Astrocyte of the cerebellum (primary cell): Measurements from ENCODE around the gene RAB3C.

Experiments
- DNase-seq: peaks from one replicate; pipeline ENCODE4 v3.0.0-alpha.2; 2011; ENCODE audit warnings: low read depth
- H3K4me3 ChIP-seq: 2 replicates; pipeline ENCODE4 v1.5.1; 2011; ENCODE audit warnings: mild to moderate bottlenecking, low read depth, low read length, moderate library complexity
- in situ Hi-C: cut with HindIII; loops from 2 replicates; pipeline ENCODE4 v1.10.0; 2017; ENCODE audit warnings: low sequenced_read_pairs
- TF ChIP-seq, protein P1 (sequence below): IDR thresholded peaks from 2 replicates; pipeline ENCODE4 v1.5.1; 2012; ENCODE audit warnings: low read length, low read depth, moderate library complexity, mild to moderate bottlenecking; ENCODE audit errors: missing control alignments

The RAB3C gene

DNA sequence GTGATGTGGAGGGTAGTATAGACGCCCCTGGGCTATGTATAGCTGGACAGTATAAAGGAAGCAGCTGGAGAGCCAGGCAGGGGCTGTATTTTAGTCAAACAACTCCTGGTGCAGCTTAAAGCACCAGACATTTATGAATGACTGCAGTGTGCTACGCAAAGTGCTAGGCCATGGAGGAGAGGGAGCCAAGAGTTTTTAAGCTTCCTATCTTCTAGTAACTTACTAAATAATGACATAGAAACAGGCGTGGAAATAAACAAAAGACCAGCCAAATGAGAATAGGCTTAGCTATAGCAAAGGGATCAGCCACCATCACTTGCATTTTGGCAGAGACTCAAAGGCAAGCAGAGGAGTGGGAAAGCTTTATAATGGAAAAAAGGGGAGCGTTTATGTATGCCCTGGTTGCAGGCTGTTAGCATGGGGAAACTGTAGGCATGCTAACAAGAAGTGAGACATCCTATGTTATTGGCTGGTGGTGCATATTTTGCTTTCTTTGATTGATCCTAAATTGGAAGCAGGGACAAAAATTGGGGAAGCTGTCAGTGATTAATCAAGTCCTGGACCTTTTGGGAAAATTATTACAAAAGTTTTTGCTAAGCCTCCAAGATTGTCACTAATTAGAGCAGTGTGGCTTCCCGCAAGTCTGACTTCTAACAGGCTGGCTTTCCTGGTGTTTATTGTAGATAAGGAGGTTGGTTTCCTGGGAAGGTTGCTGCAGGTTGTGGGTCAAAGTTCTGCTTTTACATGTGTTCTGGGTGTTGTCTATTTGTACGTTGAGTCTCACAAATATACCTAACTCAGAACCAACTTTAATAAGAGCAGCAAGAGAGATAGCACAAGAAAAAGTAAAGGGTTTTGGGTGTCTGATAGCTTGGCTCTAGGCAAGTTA lies 46.6 kb downstream of the RAB3C start:
- no peak overlapping the region for H3K4me3 ChIP-seq
- in situ Hi-C loops, result no loop called here
- TF ChIP-seq, protein P1, sequence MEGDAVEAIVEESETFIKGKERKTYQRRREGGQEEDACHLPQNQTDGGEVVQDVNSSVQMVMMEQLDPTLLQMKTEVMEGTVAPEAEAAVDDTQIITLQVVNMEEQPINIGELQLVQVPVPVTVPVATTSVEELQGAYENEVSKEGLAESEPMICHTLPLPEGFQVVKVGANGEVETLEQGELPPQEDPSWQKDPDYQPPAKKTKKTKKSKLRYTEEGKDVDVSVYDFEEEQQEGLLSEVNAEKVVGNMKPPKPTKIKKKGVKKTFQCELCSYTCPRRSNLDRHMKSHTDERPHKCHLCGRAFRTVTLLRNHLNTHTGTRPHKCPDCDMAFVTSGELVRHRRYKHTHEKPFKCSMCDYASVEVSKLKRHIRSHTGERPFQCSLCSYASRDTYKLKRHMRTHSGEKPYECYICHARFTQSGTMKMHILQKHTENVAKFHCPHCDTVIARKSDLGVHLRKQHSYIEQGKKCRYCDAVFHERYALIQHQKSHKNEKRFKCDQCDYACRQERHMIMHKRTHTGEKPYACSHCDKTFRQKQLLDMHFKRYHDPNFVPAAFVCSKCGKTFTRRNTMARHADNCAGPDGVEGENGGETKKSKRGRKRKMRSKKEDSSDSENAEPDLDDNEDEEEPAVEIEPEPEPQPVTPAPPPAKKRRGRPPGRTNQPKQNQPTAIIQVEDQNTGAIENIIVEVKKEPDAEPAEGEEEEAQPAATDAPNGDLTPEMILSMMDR, result no peak
- DNase-seq, result no peak

- DNase-seq, result no peak
- TF ChIP-seq, protein P1, result no peak
- in situ Hi-C loops, result no loop called here
- no peak overlapping the region for H3K4me3 ChIP-seq
Observed at GRCh38 chr5:58631895-58632294, 49.0 kb downstream of the RAB3C start.

DNA sequence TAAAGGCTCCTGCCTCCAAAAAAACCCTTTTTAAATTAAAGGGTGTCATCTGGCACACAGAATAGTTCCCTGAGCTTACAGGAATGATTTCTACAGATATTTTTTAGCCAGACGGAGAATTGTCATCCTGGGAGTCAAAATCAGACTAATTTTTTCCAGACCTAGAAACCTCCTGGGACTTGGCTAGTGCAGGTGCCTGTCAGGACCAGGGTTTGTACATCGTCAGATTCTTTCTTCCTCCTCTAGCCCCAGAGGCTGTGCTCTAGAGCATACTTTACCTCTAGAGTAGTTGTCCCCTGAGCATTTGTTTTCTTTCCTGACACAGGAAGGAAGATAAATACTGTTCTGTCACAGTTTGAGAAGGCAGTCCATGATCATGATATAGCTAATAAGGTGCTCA lies 52.5 kb downstream of the RAB3C start:
- in situ Hi-C loops, result no loop called here
- no peak overlapping the region for H3K4me3 ChIP-seq
- TF ChIP-seq, protein P1, result no peak
- DNase-seq, result no peak

DNA sequence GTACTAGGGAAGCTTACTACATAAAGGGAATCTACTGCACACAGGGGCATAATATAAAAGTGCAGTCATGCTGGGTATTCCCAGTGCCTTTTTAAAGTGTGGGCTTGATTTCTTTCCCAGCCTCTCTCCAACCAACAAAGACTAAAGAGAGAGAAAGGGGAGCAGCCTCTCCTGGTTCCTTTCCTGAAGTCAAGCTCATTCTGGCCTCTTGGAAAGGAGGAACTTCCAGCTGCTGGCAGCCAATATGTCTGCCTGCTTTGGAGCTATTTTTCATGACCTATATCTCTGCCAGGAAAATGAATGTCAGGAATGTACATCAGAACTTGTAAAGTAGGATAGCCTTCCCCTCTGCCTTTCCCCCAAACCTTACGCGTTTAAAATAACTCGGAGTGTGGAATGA lies 57.1 kb downstream of the RAB3C start:
- H3K4me3 ChIP-seq, result no peak overlapping the region
- DNase-seq, result no peak
- TF ChIP-seq, protein P1, result no peak
- in situ Hi-C loops, result no loop called here

DNA sequence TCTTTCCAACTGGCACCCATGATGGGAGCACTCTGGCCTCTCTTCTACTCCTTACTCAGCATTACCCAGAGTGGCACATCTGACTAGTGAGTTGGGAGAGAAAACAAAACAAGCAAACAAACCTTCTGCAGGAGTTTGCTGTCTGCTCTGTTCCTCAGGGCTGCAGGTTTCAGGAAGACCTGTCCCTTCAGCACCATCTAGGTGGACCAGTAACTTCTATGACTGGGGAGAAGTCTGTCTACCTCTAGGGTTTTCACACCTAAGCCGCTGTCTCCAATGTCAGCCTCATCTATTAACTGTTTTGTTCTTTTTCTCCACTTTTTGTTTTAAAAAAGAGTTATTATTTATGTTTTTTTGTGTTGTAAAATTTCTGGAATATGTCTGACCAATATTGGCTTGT lies 58.7 kb downstream of the RAB3C start:
- DNase-seq, result no peak
- TF ChIP-seq, protein P1, result no peak
- H3K4me3 ChIP-seq, result no peak overlapping the region
- in situ Hi-C loops, result no loop called here

- no peak for DNase-seq
- in situ Hi-C loops, result no loop called here
- no peak overlapping the region for H3K4me3 ChIP-seq
- TF ChIP-seq, protein P1, result no peak
Observed at GRCh38 chr5:58648846-58649245, 66.0 kb downstream of the RAB3C start.
